Measurements from ENCODE around the gene SMAP1.

- TF ChIP-seq, protein P1, sequence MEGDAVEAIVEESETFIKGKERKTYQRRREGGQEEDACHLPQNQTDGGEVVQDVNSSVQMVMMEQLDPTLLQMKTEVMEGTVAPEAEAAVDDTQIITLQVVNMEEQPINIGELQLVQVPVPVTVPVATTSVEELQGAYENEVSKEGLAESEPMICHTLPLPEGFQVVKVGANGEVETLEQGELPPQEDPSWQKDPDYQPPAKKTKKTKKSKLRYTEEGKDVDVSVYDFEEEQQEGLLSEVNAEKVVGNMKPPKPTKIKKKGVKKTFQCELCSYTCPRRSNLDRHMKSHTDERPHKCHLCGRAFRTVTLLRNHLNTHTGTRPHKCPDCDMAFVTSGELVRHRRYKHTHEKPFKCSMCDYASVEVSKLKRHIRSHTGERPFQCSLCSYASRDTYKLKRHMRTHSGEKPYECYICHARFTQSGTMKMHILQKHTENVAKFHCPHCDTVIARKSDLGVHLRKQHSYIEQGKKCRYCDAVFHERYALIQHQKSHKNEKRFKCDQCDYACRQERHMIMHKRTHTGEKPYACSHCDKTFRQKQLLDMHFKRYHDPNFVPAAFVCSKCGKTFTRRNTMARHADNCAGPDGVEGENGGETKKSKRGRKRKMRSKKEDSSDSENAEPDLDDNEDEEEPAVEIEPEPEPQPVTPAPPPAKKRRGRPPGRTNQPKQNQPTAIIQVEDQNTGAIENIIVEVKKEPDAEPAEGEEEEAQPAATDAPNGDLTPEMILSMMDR (conservative IDR thresholded peaks at IDR 0.05; ENCODE audit: low read depth, low read length): no peak
- TF ChIP-seq EZH2 (IDR thresholded peaks at IDR 0.05; ENCODE audit: borderline replicate concordance, low read depth, low read length, poor library complexity, severe bottlenecking): no peak
Measured at GRCh38 chr6:70725817-70726415, 58.2 kb downstream of the SMAP1 start.

All from A673 (cell line).